TTC549 (cell line): ENCODE measurements around the gene TMEM30A.

Experiments used
- FAIRE-seq: peaks from 2 replicates; lab custom pipeline; 2012; peaks lifted over from hg19 to GRCh38; lab: Jason Lieb, UNC

Gene TMEM30A

GRCh38 chr6:75284632-75285282 is at the start of gene TMEM30A:
Gene TMEM30A, minus strand, starts transcription at chr6:75284792. Its CDS starts 154 bp downstream, at chr6:75284638.
- peak; percentile 95 for FAIRE-seq

- FAIRE-seq: no peak
Observed at GRCh38 chr6:75333676-75334200, 49.1 kb upstream of the TMEM30A start.

GRCh38 chr6:75331151-75331550 is 46.6 kb upstream of the TMEM30A start:
- no peak for FAIRE-seq

GRCh38 chr6:75329703-75330102 is 45.1 kb upstream of the TMEM30A start:
- FAIRE-seq: no peak

DNA sequence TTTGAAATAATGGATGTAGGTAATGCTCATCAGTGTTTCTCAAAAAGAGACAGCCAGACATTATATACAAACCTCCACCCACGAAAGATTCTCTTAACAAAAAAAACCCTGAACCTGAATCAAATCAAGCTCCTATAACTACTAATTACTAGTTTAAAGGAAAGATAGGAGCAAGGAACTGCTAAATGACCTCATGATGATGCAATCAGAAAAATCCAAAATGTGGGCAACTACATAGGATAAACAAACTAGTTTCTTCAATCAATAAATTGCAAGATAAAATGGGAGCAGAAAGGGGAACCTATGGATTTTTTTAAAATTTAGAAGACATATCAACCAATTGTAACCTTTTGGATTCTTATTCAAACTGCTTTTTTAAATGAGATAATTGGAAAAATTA is 43.2 kb upstream of the TMEM30A start:
- FAIRE-seq: no peak

DNA sequence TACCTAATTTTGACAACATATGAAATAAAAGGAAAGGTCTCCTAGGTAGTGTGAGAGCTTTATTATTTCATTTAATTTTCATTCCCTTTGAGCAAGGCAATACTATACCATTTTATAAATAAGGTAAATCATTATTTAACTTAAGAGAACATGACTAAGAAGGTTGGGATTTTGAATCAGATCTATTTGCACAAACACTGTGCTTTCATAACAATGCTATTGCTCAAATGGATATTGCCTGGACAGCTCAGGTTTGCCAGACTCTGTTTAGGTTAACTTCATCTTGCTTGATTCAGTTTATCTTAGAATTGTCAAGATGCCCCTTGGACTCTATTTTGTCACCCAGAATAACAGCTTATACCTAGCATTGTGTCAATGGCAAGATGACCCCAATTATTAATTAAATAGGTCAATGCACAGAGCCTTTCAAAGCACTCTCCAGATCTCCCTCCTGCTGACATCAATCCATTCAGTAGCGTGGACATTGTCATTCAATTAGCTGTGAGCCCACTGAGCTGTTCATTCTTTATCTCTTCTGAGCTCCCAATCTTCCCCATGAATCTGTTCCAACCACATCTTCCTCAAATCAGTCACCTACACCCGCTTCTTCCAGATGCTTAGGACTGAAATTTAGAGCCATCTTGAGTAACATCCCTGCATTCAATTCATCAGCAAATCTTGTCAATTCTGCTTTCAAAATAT is 42.1 kb upstream of the TMEM30A start:
- no peak for FAIRE-seq

GRCh38 chr6:75318900-75319299 is 34.3 kb upstream of the TMEM30A start:
- no peak for FAIRE-seq

- FAIRE-seq: no peak
Observed at GRCh38 chr6:75317503-75318206, 33.1 kb upstream of the TMEM30A start.

GRCh38 chr6:75315978-75316377 is 31.4 kb upstream of the TMEM30A start:
- no peak for FAIRE-seq

DNA sequence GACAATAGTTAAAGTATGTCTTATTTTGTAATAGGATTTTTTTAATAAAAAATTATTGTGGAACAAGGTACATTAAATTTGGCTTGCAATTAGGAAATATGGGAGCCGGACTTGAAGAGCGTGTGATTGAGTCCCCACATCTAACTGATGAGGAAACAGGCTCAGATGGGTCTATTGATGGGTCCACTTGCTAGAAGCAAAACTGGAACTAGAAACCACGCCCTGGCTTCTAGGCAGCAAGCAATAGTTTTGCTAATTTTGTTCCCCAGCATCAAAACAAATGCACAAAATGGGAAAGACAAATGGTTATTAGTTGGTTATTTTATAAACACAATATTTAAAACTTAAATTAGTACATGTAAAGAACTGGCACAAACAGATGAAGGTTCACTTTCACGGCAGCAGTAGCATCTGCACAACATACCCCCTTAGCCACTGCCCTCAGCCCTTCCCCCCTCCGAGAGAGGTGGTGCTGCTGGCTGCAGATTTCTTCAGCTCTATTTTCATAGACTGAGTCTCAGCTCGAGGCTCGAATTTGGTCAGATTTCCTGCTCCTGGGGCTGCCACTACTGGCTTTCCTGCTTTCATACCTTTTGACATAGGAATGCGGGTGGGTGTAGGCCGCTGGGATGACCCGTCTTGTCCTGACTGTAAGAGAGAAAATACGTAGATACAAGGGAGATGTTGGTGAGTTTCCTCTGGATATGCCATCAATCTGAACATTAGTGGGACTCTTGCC is 23.8 kb upstream of the TMEM30A start:
- FAIRE-seq: no peak

DNA sequence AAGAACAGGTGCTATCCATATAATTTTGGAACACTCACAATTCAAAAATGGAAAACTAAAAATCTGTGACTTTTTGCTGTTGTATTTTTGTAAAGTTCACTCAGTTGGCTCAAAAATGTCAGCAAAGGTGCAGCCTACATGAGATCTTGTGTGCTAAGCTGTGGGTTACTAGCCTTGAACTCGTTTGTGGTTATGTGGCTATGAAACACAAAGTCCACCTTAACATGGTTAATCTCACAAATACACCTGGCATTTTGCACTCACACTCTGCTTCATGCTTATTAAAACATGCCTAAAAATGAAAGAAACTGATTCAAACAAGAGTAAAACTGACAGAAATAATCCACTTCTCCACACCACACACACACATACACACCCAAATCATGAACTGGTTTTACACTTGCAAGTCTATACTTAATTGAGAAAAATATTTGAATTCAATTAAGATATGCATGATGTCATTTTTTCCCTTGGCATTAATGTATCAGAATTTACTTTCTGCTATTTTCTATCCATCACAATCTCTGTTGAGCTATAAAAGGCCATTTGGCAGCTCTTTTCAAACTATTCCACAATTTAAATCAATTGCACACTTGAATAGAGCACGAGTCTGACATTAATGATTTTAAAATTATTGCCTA is 22.9 kb upstream of the TMEM30A start:
- no peak for FAIRE-seq

GRCh38 chr6:75306064-75306463 is 21.5 kb upstream of the TMEM30A start:
- no peak for FAIRE-seq

GRCh38 chr6:75305573-75305972 is 21.0 kb upstream of the TMEM30A start:
- no peak for FAIRE-seq

- FAIRE-seq: no peak
Observed at GRCh38 chr6:75302280-75302679, 17.7 kb upstream of the TMEM30A start.

DNA sequence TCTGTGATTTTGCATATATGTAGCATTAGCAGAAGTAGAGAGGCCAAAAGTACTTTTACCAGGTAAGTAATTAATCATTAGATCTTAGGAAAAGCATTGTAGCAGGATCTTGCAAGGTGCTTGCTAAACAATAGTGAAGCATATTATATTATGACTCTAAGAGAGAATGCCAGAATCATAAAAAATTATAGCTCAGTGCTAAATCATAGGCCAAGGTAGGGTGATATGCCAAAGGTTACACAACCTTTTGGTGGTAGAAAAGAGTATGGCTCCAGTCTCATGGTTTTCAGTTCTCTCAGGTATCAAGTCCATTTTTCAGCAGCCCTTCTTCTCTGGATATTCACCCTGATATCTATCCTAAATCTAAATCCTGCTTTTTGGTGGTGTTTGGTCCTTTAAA is 16.9 kb upstream of the TMEM30A start:
- no peak for FAIRE-seq

DNA sequence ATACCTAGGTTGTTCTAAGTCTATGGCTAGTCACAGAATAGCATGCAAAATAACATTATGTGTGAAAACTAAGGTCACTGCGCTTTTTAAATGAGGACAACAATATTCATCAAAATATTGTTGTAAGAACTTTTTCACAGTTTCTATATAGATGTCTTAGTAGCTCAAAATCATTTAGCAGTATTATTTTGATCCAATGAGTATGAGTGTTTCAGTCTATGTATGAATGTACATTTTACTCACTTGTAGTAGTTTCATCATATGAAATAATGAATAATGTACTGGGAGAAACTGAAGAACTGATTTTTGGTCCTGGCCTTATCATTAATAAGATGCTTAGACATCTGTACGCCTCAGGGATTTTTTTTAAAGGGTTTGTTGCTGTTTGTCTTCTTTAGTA is 16.5 kb upstream of the TMEM30A start:
- FAIRE-seq: no peak

DNA sequence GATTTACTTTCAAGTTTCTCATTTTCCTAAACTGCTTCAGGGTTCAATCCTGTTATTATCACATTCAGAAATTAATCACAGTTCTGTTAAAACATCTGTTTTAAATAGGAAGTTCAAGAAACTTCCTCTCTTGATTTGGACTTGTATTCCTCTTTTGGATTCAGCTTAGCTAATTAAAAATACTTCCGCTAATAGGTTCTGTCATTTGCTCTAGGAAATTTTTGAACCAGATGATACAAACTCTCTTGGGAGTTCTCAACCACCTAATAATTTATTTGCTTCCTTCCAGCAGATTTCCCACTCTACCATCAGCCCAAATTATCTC is 15.9 kb upstream of the TMEM30A start:
- FAIRE-seq: no peak

GRCh38 chr6:75299801-75300530 is 15.4 kb upstream of the TMEM30A start:
- no peak for FAIRE-seq

- FAIRE-seq: peak; percentile 96
Observed at GRCh38 chr6:75296811-75297779, 12.5 kb upstream of the TMEM30A start.

DNA sequence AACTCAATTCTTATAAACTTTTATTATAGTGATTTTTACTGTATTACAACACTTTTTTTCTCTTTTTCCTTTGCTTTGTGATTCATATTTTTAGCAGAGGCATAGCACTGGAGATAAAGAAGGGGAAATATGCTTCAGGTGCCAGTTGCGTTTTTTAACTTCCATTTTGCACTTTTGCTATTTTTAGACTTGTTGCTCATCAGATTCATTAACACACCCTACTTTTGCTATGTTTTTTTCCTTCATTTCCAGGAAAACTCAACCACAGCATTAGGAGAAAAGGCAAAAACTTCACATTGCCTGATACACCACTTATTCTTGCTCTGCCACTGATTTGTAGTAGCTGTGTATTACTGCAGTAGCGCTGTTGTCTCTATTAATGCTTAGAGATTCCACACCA is 8.0 kb upstream of the TMEM30A start:
- FAIRE-seq: no peak
